SJCRH30 (cell line): ENCODE results near the gene C10orf90. TPM values are rescaled to one million over a fixed set of nuclear protein-coding genes. Genes with fewer than 3 reads are reported as not detected.
A peak's percentile ranks its signal among the peaks of the same experiment; 100 is the strongest.

Experiments used
- DNase-seq, 2 experiments: peaks; one replicate each; pipeline ENCODE4 v3.0.0-alpha.2; 2015 to 2020
- H3K27ac ChIP-seq: fragments of 250-450 bp; sonication (Bioruptor Pico); 2 replicates; pipeline ENCODE4 v1.5.1; 2020; ENCODE audit warnings: mild to moderate bottlenecking, moderate library complexity
- H3K27me3 ChIP-seq: fragments of 250-450 bp; sonication (Bioruptor Pico); 2 replicates; pipeline ENCODE4 v1.5.1; 2020; ENCODE audit warnings: mild to moderate bottlenecking, moderate library complexity
- H3K36me3 ChIP-seq: fragments of 250-450 bp; sonication (Bioruptor Pico); 2 replicates; pipeline ENCODE4 v1.5.1; 2020; ENCODE audit warnings: mild to moderate bottlenecking, moderate library complexity
- H3K4me1 ChIP-seq: fragments of 250-450 bp; sonication (Bioruptor Pico); 2 replicates; pipeline ENCODE4 v1.5.1; 2020; ENCODE audit warnings: mild to moderate bottlenecking, moderate library complexity
- H3K4me3 ChIP-seq: fragments of 250-450 bp; sonication (Bioruptor Pico); 2 replicates; pipeline ENCODE4 v1.5.1; 2020; ENCODE audit warnings: mild to moderate bottlenecking, moderate library complexity
- H3K9me3 ChIP-seq: fragments of 250-450 bp; sonication (Bioruptor Pico); replicated peaks from 2 replicates; pipeline ENCODE4 v1.5.1; 2020; ENCODE audit warnings: mild to moderate bottlenecking, moderate library complexity
- total RNA-seq: library from RNA; depleted of rRNA; stranded (reverse); fragments of >200 nt; shearing (Covaris generic); gene quantifications from 2 replicates; pipeline ENCODE4 v1.2.3, GENCODE V29; 2014

The C10orf90 gene
- total RNA-seq, 1 experiment from 2014 or later = 0.12 TPM

DNA sequence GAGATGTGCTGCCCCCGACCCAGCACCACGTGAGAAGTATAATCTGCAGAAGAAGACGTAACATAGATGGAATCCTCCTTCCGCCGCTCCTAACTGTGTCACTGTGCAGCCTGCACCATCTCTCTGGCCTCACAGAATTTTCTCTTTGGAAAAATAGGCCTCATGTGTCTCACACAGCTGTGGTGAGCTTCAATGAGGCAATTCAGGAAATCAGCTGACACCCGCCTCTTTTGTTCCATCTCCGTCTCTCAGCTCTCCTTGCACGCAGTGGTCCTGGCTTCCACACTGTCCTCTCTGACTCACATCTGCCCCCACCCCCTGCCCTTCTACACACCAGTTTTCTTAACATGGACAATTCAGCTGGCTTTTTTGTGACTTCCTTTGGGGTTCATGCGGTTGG, 7.2 kb downstream of the C10orf90 start:
- Histone ChIP-seq H3K9me3 (no peaks in the 10 kb centered on the region), H3K36me3 (no peaks in the 10 kb centered on the region), H3K27ac (no peak overlapping the region), H3K27me3 (no peaks in the 10 kb centered on the region), H3K4me3 (no peak overlapping the region), H3K4me1 (no peaks in the 10 kb centered on the region)
- DNase-seq = no peak

DNA sequence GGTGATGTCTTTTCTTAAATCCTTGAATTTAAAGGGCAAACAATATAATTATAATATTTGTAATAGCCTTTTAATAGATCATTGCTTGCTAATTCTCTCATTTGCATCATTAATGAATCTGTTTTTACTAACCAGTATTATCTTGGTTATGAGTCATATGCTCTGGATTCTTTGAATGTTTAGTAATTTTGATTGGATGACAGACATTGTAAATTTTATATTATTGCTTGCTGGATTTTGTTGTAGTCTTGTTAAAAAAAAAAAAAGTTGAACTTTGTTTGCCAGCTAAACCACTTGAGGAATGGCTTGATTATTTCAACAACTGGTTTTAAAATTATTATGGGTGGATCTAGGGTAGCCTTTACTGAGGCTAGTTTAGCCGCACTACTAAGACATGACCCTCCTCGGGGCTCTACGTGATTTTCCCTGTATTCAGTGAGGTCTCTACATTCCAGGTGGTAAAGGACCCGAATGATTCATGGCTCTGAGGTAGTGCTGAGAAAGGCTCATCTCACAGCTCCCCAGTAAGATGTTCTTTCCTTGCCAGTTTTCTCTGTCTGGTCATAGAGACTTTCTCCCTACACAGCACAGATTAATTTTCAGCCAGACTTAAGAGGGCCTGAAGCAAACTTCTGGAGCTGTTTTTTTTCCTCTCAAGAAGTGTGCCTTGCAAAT, 8.5 kb downstream of the C10orf90 start:
- no peaks in the 10 kb centered on the region for H3K4me1 ChIP-seq
- DNase-seq = no peak
- H3K27me3 ChIP-seq = no peaks in the 10 kb centered on the region
- no peaks in the 10 kb centered on the region for H3K9me3 ChIP-seq
- no peak overlapping the region for H3K27ac ChIP-seq
- H3K36me3 ChIP-seq = no peaks in the 10 kb centered on the region
- no peak overlapping the region for H3K4me3 ChIP-seq

DNA sequence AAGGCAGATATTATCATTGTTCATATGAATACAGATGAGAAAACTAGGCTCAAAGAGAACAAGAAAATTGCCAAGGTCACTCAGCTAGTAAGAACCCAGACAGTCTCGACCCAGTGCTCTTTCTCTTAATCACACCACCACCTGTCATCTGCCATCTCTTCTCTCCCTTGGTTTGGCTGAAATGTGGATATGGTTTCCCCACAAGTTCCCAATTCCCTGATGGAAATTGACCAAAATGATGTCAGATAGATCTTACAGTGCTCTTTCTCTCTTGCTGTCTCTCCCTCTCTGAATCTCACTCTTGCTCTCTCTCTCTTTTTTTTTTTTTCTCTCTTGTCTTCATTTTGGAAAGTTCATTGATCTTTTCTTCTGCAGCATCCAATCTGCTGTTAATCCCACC, 9.1 kb downstream of the C10orf90 start:
- H3K4me1 ChIP-seq = no peaks in the 10 kb centered on the region
- no peaks in the 10 kb centered on the region for H3K27me3 ChIP-seq
- H3K9me3 ChIP-seq = no peaks in the 10 kb centered on the region
- H3K4me3 ChIP-seq = no peak overlapping the region
- peak in 1 of 2 experiments; percentile 6 for DNase-seq
- H3K27ac ChIP-seq = no peak overlapping the region
- no peaks in the 10 kb centered on the region for H3K36me3 ChIP-seq

DNA sequence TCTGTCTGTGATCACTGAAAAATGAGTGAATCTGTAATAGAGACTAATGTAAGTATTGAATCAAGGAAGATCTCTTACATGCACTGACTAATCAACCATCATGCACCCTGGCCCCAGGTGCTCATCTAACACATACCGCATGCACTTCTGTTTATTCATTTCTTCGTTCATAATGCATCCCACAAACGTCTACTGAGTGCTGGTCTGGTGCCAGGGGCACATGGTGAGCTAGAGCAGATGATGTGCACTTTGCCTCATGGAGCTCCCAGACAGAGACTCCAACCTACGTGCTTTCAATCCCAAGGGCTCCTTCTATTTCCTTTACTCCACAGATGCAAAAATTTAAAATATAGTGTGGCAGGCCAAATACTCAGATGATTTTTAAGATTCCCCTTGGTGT, 10.7 kb downstream of the C10orf90 start:
- Histone ChIP-seq H3K4me1 (no peaks in the 10 kb centered on the region), H3K9me3 (no peaks in the 10 kb centered on the region), H3K36me3 (no peaks in the 10 kb centered on the region), H3K27ac (no peak overlapping the region), H3K4me3 (no peak overlapping the region), H3K27me3 (no peaks in the 10 kb centered on the region)
- DNase-seq = no peak

DNA sequence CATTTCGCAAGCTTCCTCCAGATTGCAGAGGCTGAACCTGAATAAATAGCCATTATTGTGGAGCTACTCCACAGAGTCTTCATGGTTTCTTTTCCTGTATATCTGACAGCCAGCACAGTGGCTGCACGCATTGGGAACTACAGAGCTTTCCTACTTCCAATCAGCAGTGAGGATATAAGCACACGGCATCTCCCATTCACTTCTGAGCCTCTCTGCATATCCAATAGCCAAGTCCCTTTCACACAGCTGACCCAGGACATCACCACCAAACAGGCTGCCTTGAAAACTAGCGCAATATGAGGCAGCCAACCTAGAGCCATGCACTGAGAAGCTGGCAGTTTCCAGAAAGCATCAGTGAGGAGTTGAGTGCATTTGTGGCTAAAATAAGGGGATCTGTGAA, 11.6 kb downstream of the C10orf90 start:
- DNase-seq = no peak
- Histone ChIP-seq H3K4me1 (no peaks in the 10 kb centered on the region), H3K9me3 (no peaks in the 10 kb centered on the region), H3K27ac (no peak overlapping the region), H3K4me3 (no peak overlapping the region), H3K27me3 (no peaks in the 10 kb centered on the region), H3K36me3 (no peaks in the 10 kb centered on the region)

DNA sequence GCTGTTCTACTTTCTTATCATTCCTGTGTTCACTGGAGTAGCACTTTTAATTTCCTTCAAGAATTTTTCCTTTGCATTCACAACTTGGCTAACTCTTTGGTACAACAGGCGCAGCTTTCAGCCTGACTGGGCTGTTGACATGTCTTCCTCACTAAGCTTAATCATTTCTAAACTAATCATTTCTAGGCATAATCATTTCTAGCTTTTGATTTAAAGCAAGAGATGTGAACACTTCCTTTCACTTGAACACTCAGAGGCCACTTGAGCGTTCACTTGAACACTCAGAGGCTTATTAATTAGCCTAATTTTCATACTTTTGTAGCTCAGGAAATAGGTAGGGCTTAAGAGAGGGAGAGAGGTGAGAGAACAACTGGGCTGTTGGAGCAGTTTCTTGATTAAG, 15.9 kb downstream of the C10orf90 start:
- DNase-seq = no peak
- Histone ChIP-seq H3K4me1 (no peaks in the 10 kb centered on the region), H3K4me3 (no peak overlapping the region), H3K36me3 (no peaks in the 10 kb centered on the region), H3K9me3 (no peaks in the 10 kb centered on the region), H3K27ac (no peak overlapping the region), H3K27me3 (no peaks in the 10 kb centered on the region)

DNA sequence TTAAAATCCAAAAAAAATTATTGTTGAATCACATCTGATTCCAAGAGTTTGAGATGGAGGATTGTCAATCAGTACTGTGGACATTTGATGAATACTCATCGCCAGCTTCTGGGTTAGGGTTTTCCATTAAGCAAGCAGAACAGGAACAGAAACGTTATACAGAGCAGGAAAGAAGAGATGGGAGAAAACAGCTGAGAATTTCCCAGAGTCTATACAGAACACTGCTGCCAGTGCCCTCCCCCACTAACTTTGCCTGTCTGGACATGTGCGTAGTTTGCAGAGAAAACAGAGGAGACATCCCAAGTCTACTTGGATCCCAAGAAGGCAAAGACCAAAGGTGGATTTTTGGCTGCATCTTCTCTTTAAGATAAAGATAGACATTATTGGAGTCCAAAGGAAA, 19.0 kb downstream of the C10orf90 start:
- Histone ChIP-seq H3K27ac (no peak overlapping the region), H3K4me3 (no peak overlapping the region), H3K4me1 (no peaks in the 10 kb centered on the region), H3K27me3 (no peaks in the 10 kb centered on the region), H3K9me3 (no peaks in the 10 kb centered on the region), H3K36me3 (no peaks in the 10 kb centered on the region)
- DNase-seq = peak in 1 of 2 experiments; percentile 21

DNA sequence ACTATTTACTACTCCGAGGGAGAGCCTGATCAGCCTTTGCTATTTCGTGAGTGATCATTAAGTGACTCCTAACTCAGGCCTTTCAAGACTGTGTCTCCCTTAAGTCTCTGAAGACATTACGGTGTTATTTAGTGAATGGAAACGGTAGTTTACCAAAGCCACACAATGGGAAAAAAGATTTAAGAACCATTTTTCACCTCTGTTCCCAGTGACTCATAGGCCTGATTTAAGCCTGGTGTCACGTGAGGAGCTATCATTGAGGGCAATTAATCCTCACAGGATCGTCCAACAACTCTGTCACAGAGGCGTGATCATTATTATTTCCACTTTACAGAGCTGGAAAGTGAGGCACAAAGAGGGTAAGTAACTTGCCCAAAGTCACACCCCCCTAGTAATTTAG, 20.3 kb downstream of the C10orf90 start:
- Histone ChIP-seq H3K27ac (no peak overlapping the region), H3K36me3 (no peaks in the 10 kb centered on the region), H3K27me3 (no peaks in the 10 kb centered on the region), H3K4me1 (no peaks in the 10 kb centered on the region), H3K4me3 (no peak overlapping the region), H3K9me3 (no peaks in the 10 kb centered on the region)
- no peak for DNase-seq

DNA sequence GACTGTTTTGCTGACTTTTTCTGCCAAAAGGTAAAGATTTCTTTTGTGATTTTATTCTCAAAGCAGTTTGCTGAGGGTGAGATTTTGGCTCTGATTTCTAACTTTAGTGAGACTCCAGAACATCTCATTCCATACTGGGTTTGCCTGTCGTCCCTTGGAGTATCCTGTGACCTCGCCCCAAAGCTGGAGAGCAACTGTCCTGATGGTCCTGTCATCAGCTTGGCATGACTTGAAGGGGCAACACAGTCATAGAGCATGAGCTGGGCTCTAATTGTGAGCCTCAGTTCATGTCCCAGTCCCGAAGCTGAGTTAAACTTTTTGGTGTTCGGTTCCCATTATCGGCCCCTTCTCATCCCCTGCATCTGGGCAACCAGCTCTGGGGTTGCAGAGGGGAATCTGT, 23.4 kb downstream of the C10orf90 start:
- H3K4me1 ChIP-seq = no peaks in the 10 kb centered on the region
- H3K27ac ChIP-seq = no peak overlapping the region
- H3K27me3 ChIP-seq = 0 out of 2 replicates have a peak, but pooled peaks cover 6% of the 10 kb centered on the region
- H3K9me3 ChIP-seq = no peaks in the 10 kb centered on the region
- H3K4me3 ChIP-seq = no peak overlapping the region
- H3K36me3 ChIP-seq = no peaks in the 10 kb centered on the region
- no peak for DNase-seq

DNA sequence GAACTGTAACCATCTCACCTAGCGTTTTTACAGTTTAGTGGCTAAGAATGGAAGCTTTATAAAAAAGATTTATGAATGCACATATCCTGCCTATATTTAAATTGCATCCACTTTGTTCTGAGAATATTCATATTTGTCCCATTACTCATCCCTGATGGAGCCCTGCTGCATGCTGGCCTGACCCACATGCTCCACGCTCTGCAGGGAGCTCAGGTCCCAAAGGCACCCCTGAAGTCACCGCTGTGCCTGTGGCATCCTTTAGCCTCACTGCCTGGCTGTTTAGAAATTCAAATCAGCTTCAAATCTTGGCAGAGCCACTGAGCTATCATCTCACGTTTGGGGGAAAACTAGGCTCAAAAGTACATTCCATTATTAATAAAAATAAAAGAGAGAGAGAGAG, 24.4 kb downstream of the C10orf90 start:
- Histone ChIP-seq H3K9me3 (no peaks in the 10 kb centered on the region), H3K36me3 (no peaks in the 10 kb centered on the region), H3K4me1 (no peaks in the 10 kb centered on the region), H3K27ac (no peak overlapping the region), H3K27me3 (0 out of 2 replicates have a peak, but pooled peaks cover 6% of the 10 kb centered on the region), H3K4me3 (no peak overlapping the region)
- DNase-seq = no peak

DNA sequence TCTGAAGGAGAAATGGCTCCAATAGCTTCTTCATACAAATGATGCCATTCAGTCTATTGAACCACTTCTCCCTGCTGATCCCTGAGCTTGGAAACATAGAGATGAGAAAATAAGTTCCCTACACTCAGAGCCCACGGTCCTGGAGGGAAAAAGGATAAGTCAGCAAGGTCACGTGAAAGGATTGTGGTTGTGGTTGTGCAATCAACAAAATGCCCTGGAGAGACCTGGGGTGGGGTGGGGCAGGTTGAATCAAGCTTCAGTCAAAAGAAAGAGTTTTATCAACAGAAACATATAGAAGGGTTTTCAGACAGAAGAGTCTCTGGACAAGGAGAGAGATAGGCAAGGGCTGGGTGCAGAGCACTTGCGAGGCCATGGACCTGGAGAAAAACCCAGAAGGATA, 30.1 kb downstream of the C10orf90 start:
- Histone ChIP-seq H3K27ac (no peak overlapping the region), H3K27me3 (0 out of 2 replicates have a peak, but pooled peaks cover 6% of the 10 kb centered on the region), H3K4me1 (no peaks in the 10 kb centered on the region), H3K9me3 (no peaks in the 10 kb centered on the region), H3K36me3 (no peaks in the 10 kb centered on the region), H3K4me3 (no peak overlapping the region)
- no peak for DNase-seq

DNA sequence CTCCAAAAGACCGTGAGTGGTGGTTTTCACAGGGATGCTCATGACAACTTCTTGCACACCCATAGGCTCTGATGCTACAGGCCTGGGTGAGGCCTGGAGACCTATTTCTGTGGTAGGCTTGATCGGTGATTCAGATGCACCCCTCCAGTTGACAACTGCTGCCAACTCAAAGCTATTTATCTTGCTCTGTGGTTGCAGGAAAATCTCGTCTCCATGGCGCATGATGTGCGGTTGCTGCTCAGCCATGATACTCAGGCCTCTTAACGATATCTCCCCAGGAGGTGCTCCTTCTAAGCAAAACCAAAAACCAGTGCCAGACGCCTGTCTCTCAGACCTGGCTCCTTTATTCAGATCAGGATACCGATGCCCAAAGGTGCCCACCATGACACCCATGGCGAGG, 31.4 kb downstream of the C10orf90 start:
- no peak for DNase-seq

DNA sequence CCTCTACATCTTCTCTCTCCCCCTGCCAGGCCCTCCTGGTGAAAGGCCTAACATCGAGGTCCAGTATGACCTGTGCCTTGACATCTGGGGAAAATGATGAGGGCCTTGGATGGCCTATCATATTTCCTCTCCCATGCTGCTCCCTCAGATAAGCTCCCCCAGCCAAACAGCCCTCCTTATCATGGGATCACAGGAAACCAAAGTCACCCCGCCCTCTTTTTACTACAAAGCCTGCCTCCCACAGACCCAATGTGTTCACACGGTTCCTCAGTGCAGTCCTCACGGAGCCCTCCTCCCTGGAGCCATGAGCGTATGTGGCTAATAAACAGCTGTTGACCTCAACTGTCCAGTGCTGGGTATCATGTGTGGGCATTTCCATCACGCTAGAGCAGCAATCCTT, 32.0 kb downstream of the C10orf90 start:
- Histone ChIP-seq H3K9me3 (no peaks in the 10 kb centered on the region), H3K4me3 (no peak overlapping the region), H3K4me1 (no peaks in the 10 kb centered on the region), H3K27ac (no peak overlapping the region), H3K36me3 (no peaks in the 10 kb centered on the region), H3K27me3 (0 out of 2 replicates have a peak, but pooled peaks cover 2% of the 10 kb centered on the region)
- no peak for DNase-seq

More for the DNA sequence above, 31.4 kb downstream of the C10orf90 start:
- H3K9me3 ChIP-seq = no peaks in the 10 kb centered on the region
- no peak overlapping the region for H3K4me3 ChIP-seq
- H3K27me3 ChIP-seq = 0 out of 2 replicates have a peak, but pooled peaks cover 6% of the 10 kb centered on the region
- no peak overlapping the region for H3K27ac ChIP-seq
- H3K36me3 ChIP-seq = no peaks in the 10 kb centered on the region
- H3K4me1 ChIP-seq = no peaks in the 10 kb centered on the region

DNA sequence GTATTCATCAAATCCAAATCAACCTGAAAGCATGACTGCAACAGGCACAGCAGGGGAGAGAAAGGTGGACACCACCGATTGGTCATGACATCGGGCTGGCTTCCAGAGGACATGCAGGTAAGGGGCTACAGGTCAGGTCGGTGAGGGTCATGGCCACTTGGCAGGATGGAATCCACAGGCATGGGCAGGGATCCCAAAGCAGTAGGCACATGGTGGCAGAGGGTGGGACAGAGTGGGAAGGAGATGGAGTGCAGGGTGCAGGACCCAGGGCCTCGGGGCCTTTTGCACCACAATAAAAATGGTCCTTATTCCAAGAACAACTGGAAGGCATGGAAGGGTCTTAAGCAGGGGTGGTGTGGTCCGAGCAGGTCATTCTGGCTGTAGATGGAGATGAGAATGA, 33.0 kb downstream of the C10orf90 start:
- H3K36me3 ChIP-seq = no peaks in the 10 kb centered on the region

DNA sequence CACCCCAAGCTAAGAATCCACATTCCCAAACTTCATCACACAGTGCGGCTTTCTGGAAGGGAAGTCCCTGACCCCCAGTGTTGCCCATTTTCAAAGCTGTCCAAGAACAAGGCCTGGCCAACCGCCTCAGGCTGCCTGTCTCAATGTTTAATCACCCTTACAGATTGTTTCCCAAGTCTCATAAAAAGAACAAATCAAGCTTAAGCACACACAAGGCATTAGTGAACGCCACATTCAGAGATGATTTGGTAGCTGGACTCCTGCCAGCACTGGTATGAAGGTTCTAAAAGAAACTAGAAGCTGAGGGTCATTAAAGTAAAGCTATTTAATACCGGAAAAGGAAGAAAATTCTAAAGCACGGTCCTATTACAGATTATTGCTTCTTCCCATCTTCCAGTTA, 35.6 kb downstream of the C10orf90 start:
- H3K27ac ChIP-seq = no peak overlapping the region
- H3K9me3 ChIP-seq = no peaks in the 10 kb centered on the region
- no peaks in the 10 kb centered on the region for H3K4me1 ChIP-seq
- DNase-seq = peak in 1 of 2 experiments; percentile 2
- no peaks in the 10 kb centered on the region for H3K27me3 ChIP-seq
- no peak overlapping the region for H3K4me3 ChIP-seq
- H3K36me3 ChIP-seq = no peaks in the 10 kb centered on the region

More for the DNA sequence above, 33.0 kb downstream of the C10orf90 start:
- Histone ChIP-seq H3K4me3 (no peak overlapping the region), H3K4me1 (no peaks in the 10 kb centered on the region), H3K9me3 (no peaks in the 10 kb centered on the region), H3K27me3 (no peaks in the 10 kb centered on the region), H3K27ac (no peak overlapping the region)
- no peak for DNase-seq

DNA sequence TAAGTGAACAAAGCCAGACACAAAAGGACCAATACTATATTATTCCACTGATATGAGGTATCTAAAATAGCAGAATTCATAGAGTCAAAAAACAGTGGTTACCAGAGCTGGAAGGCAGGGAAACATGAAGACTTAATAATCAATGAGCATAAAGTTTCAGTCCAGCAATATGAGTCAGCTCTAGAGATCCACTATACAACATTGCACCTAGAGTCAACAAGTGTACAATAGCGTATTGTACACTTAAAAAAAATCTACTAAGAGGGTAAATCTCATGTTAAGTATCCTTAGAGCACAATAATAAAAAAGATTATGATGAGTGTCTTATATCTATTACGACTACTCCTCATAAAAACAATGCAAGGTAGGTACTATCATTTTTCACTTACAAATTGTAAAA, 36.1 kb downstream of the C10orf90 start:
- H3K9me3 ChIP-seq = no peaks in the 10 kb centered on the region
- no peaks in the 10 kb centered on the region for H3K27me3 ChIP-seq
- H3K27ac ChIP-seq = no peak overlapping the region
- no peak overlapping the region for H3K4me3 ChIP-seq
- no peaks in the 10 kb centered on the region for H3K36me3 ChIP-seq
- no peaks in the 10 kb centered on the region for H3K4me1 ChIP-seq
- no peak for DNase-seq
